ENCODE data around the gene NCAM2.

- TF ChIP-seq CTCF (IDR thresholded peaks at IDR 0.05; ENCODE audit: extremely low read depth in 1 of 2, insufficient read depth in 1 of 2, low read depth in 1 of 2, low read length in 2 of 2), result no peak
- TF ChIP-seq EZH2 (IDR thresholded peaks at IDR 0.05; ENCODE audit: borderline replicate concordance, low read depth, low read length, severe bottlenecking), result no peak
- TF ChIP-seq GATA2 (IDR thresholded peaks at IDR 0.05; ENCODE audit: insufficient read depth, insufficient read length, low read depth, low read length), result no peak
- no peak for TF ChIP-seq MYC (IDR thresholded peaks at IDR 0.05; ENCODE audit: low read depth, low read length)
- TF ChIP-seq POLR2A (IDR thresholded peaks at IDR 0.05; ENCODE audit: low read depth, low read length), result no peak
Observed at GRCh38 chr21:21114461-21114860, 116.3 kb downstream of the NCAM2 start.
